ENCODE results near the gene CACNA2D1.

- TF ChIP-seq POLR2A (IDR thresholded peaks at IDR 0.05; ENCODE audit: low read depth) (no peak), POLR2AphosphoS5 (IDR thresholded peaks at IDR 0.05) (no peak), EP300 (IDR thresholded peaks at IDR 0.05) (no peak)
- TF ChIP-seq, protein P1, sequence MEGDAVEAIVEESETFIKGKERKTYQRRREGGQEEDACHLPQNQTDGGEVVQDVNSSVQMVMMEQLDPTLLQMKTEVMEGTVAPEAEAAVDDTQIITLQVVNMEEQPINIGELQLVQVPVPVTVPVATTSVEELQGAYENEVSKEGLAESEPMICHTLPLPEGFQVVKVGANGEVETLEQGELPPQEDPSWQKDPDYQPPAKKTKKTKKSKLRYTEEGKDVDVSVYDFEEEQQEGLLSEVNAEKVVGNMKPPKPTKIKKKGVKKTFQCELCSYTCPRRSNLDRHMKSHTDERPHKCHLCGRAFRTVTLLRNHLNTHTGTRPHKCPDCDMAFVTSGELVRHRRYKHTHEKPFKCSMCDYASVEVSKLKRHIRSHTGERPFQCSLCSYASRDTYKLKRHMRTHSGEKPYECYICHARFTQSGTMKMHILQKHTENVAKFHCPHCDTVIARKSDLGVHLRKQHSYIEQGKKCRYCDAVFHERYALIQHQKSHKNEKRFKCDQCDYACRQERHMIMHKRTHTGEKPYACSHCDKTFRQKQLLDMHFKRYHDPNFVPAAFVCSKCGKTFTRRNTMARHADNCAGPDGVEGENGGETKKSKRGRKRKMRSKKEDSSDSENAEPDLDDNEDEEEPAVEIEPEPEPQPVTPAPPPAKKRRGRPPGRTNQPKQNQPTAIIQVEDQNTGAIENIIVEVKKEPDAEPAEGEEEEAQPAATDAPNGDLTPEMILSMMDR (IDR thresholded peaks at IDR 0.05): no peak
Measured at GRCh38 chr7:82200601-82201000, 243.0 kb downstream of the CACNA2D1 start.
